Parathyroid adenoma (tissue), 2 donors: Measurements from ENCODE around the gene ADAMTS8.

Source experiments
- H2AFZ ChIP-seq: fragments of 300-600 bp; sonication (generic); one replicate; pipeline ENCODE4 v1.7.0; 2017; ENCODE audit warnings: antibody characterized with exemption, mild to moderate bottlenecking
- H3K27ac ChIP-seq: fragments of 300-600 bp; sonication (generic); one replicate; pipeline ENCODE4 v1.7.0; 2017
- H3K27me3 ChIP-seq: fragments of 300-600 bp; sonication (generic); one replicate; pipeline ENCODE4 v1.7.0; 2017; ENCODE audit warnings: low read length; ENCODE audit not compliant: control insufficient read depth, insufficient read depth
- H3K36me3 ChIP-seq: fragments of 300-600 bp; sonication (generic); one replicate; pipeline ENCODE4 v1.7.0; 2017; ENCODE audit warnings: low read length; ENCODE audit not compliant: control insufficient read depth, insufficient read depth
- H3K4me1 ChIP-seq: fragments of 300-600 bp; sonication (generic); one replicate; pipeline ENCODE4 v1.7.0; 2017; ENCODE audit warnings: control low read depth
- H3K4me2 ChIP-seq: fragments of 300-600 bp; sonication (generic); one replicate; pipeline ENCODE4 v1.7.0; 2017; ENCODE audit warnings: low read length
- H3K4me3 ChIP-seq: fragments of 300-600 bp; sonication (generic); one replicate; pipeline ENCODE4 v1.7.0; 2017; ENCODE audit warnings: low read depth, low read length
- H3K79me2 ChIP-seq: fragments of 300-600 bp; sonication (generic); one replicate; pipeline ENCODE4 v1.7.0; 2017; ENCODE audit warnings: control low read depth
- H3K9ac ChIP-seq: fragments of 300-600 bp; sonication (generic); one replicate; pipeline ENCODE4 v1.7.0; 2017; ENCODE audit warnings: mild to moderate bottlenecking
- H3K9me3 ChIP-seq: fragments of 300-600 bp; sonication (generic); one replicate; pipeline ENCODE4 v1.7.0; 2017; ENCODE audit warnings: low read length; ENCODE audit not compliant: control insufficient read depth
- TF ChIP-seq, protein P1 (sequence below): fragments of 300-600 bp; sonication (generic); IDR thresholded peaks from one replicate; pipeline ENCODE4 v1.7.0; 2017; ENCODE audit warnings: antibody characterized with exemption, mild to moderate bottlenecking
- donor health status: primary hyperparathyroidism.

The ADAMTS8 gene

GRCh38 chr11:130435671-130436070 is 7.3 kb upstream of the ADAMTS8 start:
- Histone ChIP-seq H3K4me2 (no peak overlapping the region), H3K4me1 (no peaks in the 10 kb centered on the region), H3K79me2 (no peaks in the 10 kb centered on the region), H2AFZ (no peak overlapping the region), H3K27me3 (no peaks in the 10 kb centered on the region), H3K9ac (no peak overlapping the region), H3K4me3 (no peak overlapping the region), H3K36me3 (no peaks in the 10 kb centered on the region), H3K9me3 (no peaks in the 10 kb centered on the region), H3K27ac (no peak overlapping the region)
- TF ChIP-seq, protein P1, sequence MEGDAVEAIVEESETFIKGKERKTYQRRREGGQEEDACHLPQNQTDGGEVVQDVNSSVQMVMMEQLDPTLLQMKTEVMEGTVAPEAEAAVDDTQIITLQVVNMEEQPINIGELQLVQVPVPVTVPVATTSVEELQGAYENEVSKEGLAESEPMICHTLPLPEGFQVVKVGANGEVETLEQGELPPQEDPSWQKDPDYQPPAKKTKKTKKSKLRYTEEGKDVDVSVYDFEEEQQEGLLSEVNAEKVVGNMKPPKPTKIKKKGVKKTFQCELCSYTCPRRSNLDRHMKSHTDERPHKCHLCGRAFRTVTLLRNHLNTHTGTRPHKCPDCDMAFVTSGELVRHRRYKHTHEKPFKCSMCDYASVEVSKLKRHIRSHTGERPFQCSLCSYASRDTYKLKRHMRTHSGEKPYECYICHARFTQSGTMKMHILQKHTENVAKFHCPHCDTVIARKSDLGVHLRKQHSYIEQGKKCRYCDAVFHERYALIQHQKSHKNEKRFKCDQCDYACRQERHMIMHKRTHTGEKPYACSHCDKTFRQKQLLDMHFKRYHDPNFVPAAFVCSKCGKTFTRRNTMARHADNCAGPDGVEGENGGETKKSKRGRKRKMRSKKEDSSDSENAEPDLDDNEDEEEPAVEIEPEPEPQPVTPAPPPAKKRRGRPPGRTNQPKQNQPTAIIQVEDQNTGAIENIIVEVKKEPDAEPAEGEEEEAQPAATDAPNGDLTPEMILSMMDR: no peak

- Histone ChIP-seq H3K9ac (no peak overlapping the region), H3K9me3 (no peaks in the 10 kb centered on the region), H3K4me2 (peak overlapping the region; percentile 93), H3K27me3 (no peaks in the 10 kb centered on the region), H3K27ac (peak overlapping the region; percentile 30), H3K79me2 (no peaks in the 10 kb centered on the region), H2AFZ (peak overlapping the region; percentile 94), H3K4me3 (peak overlapping the region; percentile 70), H3K4me1 (no peaks in the 10 kb centered on the region), H3K36me3 (no peaks in the 10 kb centered on the region)
- TF ChIP-seq, protein P1: peak; percentile 66
Observed at GRCh38 chr11:130434521-130435223, 6.3 kb upstream of the ADAMTS8 start.

DNA sequence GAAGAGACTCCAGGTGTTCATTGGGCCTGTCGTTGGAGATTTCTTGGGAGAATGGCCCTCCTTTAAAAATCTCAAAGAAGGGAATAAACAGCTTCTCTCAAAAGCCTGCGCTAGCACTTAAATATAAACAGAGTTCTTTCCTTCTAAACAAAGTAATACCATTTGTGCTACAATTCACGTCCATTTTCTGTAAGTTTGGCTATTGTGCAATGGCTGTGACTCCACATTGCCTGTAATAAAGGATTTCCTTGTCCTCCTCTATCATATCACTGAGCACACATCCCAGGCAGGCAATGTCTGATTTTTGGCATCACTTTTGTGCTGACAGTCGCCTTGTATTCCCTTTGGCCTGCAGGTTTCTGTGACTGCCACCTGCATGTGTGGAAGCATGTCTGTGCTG is 4.9 kb upstream of the ADAMTS8 start:
- TF ChIP-seq, protein P1: no peak
- H3K4me1 ChIP-seq: no peaks in the 10 kb centered on the region
- H3K79me2 ChIP-seq: no peaks in the 10 kb centered on the region

GRCh38 chr11:130431801-130432200 is 3.4 kb upstream of the ADAMTS8 start:
- Histone ChIP-seq H3K79me2 (no peaks in the 10 kb centered on the region), H2AFZ (no peak overlapping the region), H3K27ac (no peak overlapping the region), H3K27me3 (no peaks in the 10 kb centered on the region), H3K4me3 (no peak overlapping the region), H3K9me3 (no peaks in the 10 kb centered on the region), H3K9ac (no peak overlapping the region), H3K36me3 (no peaks in the 10 kb centered on the region), H3K4me1 (no peaks in the 10 kb centered on the region), H3K4me2 (no peak overlapping the region)
- TF ChIP-seq, protein P1: no peak

More for the DNA sequence above, 4.9 kb upstream of the ADAMTS8 start:
- H3K27me3 ChIP-seq: no peaks in the 10 kb centered on the region
- no peak overlapping the region for H3K4me2 ChIP-seq
- no peak overlapping the region for H3K9ac ChIP-seq
- no peaks in the 10 kb centered on the region for H3K9me3 ChIP-seq
- H2AFZ ChIP-seq: no peak overlapping the region
- no peak overlapping the region for H3K27ac ChIP-seq
- H3K36me3 ChIP-seq: no peaks in the 10 kb centered on the region
- H3K4me3 ChIP-seq: no peak overlapping the region

- Histone ChIP-seq H3K9me3 (no peaks in the 10 kb centered on the region), H3K27ac (no peak overlapping the region), H3K4me2 (no peak overlapping the region), H3K79me2 (no peaks in the 10 kb centered on the region), H3K27me3 (no peaks in the 10 kb centered on the region), H3K36me3 (no peaks in the 10 kb centered on the region), H2AFZ (no peak overlapping the region), H3K9ac (no peak overlapping the region), H3K4me1 (no peaks in the 10 kb centered on the region), H3K4me3 (no peak overlapping the region)
- TF ChIP-seq, protein P1: peak; percentile 57
Observed at GRCh38 chr11:130431331-130431773, 2.9 kb upstream of the ADAMTS8 start.
